Measurements from ENCODE around the gene EEF2K. TPM values are rescaled to one million over a fixed set of nuclear protein-coding genes. Genes with fewer than 3 reads are reported as not detected.

Gene EEF2K
- total and polyA plus RNA-seq, 4 donors: 5.6 to 40.8 (median 17.4) TPM

- Histone ChIP-seq H3K4me1 (ENCODE audit: control insufficient read depth in 5 of 5, insufficient read depth in 5 of 5, low read length in 5 of 5) (no peaks in the 10 kb centered on the region), H3K27me3 (ENCODE audit: control insufficient read depth in 3 of 3, insufficient read depth in 3 of 3, low read length in 2 of 3) (no peaks in the 10 kb centered on the region), H3K9me3 (ENCODE audit: control insufficient read depth in 4 of 4, insufficient read depth in 3 of 4, low read length in 3 of 4) (peaks cover 0 to 2% (median 0%) of the 10 kb centered on the region in 4 donors), H3K4me3 (no peak overlapping the region), H3K36me3 (ENCODE audit: control insufficient read depth in 4 of 4, insufficient read depth in 4 of 4, low read length in 4 of 4) (peaks cover 3 to 35% (median 13%) of the 10 kb centered on the region in 4 donors), H3K9ac (ENCODE audit: insufficient read depth in 1 of 2, low read length in 2 of 2) (no peak overlapping the region), H3K27ac (ENCODE audit: low read depth in 1 of 2, low read length in 1 of 2) (no peak overlapping the region)
- WGBS, 2 donors: 95 to 98% methylated on average over 19 of the region's 19 CpGs
- ATAC-seq (ENCODE audit: insufficient read depth, low FRiP score): no peak
- TF ChIP-seq, protein P1, sequence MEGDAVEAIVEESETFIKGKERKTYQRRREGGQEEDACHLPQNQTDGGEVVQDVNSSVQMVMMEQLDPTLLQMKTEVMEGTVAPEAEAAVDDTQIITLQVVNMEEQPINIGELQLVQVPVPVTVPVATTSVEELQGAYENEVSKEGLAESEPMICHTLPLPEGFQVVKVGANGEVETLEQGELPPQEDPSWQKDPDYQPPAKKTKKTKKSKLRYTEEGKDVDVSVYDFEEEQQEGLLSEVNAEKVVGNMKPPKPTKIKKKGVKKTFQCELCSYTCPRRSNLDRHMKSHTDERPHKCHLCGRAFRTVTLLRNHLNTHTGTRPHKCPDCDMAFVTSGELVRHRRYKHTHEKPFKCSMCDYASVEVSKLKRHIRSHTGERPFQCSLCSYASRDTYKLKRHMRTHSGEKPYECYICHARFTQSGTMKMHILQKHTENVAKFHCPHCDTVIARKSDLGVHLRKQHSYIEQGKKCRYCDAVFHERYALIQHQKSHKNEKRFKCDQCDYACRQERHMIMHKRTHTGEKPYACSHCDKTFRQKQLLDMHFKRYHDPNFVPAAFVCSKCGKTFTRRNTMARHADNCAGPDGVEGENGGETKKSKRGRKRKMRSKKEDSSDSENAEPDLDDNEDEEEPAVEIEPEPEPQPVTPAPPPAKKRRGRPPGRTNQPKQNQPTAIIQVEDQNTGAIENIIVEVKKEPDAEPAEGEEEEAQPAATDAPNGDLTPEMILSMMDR (IDR thresholded peaks at IDR 0.05; ENCODE audit: control extremely low read depth, extremely low read depth): no peak
- no peak for DNase-seq
Observed at GRCh38 chr16:22266546-22266945, 60.5 kb downstream of the EEF2K start.

DNA sequence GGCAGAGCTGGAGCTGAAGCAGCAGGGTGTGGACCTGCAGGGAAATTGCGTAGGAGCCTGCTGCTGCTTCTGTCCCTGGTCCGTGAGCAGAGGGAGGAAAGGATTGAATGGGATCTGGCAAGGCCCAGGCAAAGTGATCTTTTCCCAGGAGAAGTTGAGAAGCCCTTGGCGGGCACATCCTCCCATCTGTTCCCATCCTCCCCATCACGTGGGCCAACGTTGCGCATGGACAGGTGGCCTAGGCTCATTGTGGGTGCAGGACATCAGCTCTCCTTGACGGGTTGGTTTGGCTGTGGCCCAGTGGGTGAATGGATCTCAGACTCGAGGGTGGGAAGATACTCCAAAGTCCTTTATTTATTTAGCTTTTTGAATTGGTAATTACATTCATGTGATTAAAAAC is 61.7 kb downstream of the EEF2K start:
- ATAC-seq (ENCODE audit: insufficient read depth, low FRiP score): no peak
- Histone ChIP-seq H3K4me1 (ENCODE audit: control insufficient read depth in 5 of 5, insufficient read depth in 5 of 5, low read length in 5 of 5) (no peaks in the 10 kb centered on the region), H3K36me3 (ENCODE audit: control insufficient read depth in 4 of 4, insufficient read depth in 4 of 4, low read length in 4 of 4) (peaks cover 3 to 36% (median 15%) of the 10 kb centered on the region in 4 donors), H3K4me3 (no peak overlapping the region), H3K9me3 (ENCODE audit: control insufficient read depth in 4 of 4, insufficient read depth in 3 of 4, low read length in 3 of 4) (peaks cover 0 to 2% (median 0%) of the 10 kb centered on the region in 4 donors), H3K27ac (ENCODE audit: low read depth in 1 of 2, low read length in 1 of 2) (no peak overlapping the region), H3K9ac (ENCODE audit: insufficient read depth in 1 of 2, low read length in 2 of 2) (no peak overlapping the region), H3K27me3 (ENCODE audit: control insufficient read depth in 3 of 3, insufficient read depth in 3 of 3, low read length in 2 of 3) (no peaks in the 10 kb centered on the region)
- DNase-seq: no peak
- TF ChIP-seq, protein P1 (IDR thresholded peaks at IDR 0.05; ENCODE audit: control extremely low read depth, extremely low read depth): no peak
- 90 to 92% methylated on average over 8 of the region's 8 CpGs for WGBS, 2 donors

DNA sequence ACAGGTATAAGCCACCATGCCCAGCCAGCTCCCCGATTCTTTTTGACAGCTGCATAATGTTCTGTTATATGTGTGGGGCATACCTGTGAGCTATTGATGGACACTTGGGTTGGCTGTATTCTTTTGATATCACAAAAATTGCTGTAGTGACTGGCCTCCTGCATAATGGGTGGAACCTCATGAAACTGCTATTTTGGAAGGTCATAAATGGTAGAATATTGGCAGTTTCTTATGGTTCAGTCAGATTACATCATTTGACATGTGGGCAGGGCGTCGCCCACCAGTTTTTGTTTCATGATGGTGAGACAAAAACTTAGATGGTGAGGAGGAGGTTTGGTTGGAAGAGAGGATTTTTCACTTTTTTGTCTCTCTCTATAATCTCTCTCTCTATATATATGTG is 64.4 kb downstream of the EEF2K start:
- no peak for ATAC-seq (ENCODE audit: insufficient read depth, low FRiP score)
- Histone ChIP-seq H3K36me3 (ENCODE audit: control insufficient read depth in 4 of 4, insufficient read depth in 4 of 4, low read length in 4 of 4) (peaks cover 3 to 34% (median 20%) of the 10 kb centered on the region in 4 donors), H3K9ac (ENCODE audit: insufficient read depth in 1 of 2, low read length in 2 of 2) (no peak overlapping the region), H3K27me3 (ENCODE audit: control insufficient read depth in 3 of 3, insufficient read depth in 3 of 3, low read length in 2 of 3) (no peaks in the 10 kb centered on the region), H3K9me3 (ENCODE audit: control insufficient read depth in 4 of 4, insufficient read depth in 3 of 4, low read length in 3 of 4) (peaks cover 0 to 2% (median 0%) of the 10 kb centered on the region in 4 donors), H3K27ac (ENCODE audit: low read depth in 1 of 2, low read length in 1 of 2) (no peak overlapping the region), H3K4me3 (no peak overlapping the region), H3K4me1 (ENCODE audit: control insufficient read depth in 5 of 5, insufficient read depth in 5 of 5, low read length in 5 of 5) (peaks cover 0 to 8% (median 2%) of the 10 kb centered on the region in 5 donors)
- 95 to 97% methylated on average over 3 of the region's 3 CpGs for WGBS, 2 donors
- no peak for DNase-seq
- TF ChIP-seq, protein P1 (IDR thresholded peaks at IDR 0.05; ENCODE audit: control extremely low read depth, extremely low read depth): no peak
